Ishikawa (cell line): Measurements from ENCODE around the gene PXDC1.

Experiments
- CEBPB ChIP-seq: IDR thresholded peaks from 2 replicates; pipeline ENCODE4 v1.6.1; 2012
- CREB1 ChIP-seq: IDR thresholded peaks from 2 replicates; pipeline ENCODE4 v1.6.1; 2012; ENCODE audit warnings: low read depth
- EGR1 ChIP-seq: IDR thresholded peaks from 2 replicates; pipeline ENCODE4 v1.6.1; 2012
- EP300 ChIP-seq: IDR thresholded peaks from 2 replicates; pipeline ENCODE4 v1.6.1; 2012; ENCODE audit warnings: borderline replicate concordance
- FOXM1 ChIP-seq: IDR thresholded peaks from 2 replicates; pipeline ENCODE4 v1.6.1; 2012; ENCODE audit warnings: low read depth, borderline replicate concordance
- MAX ChIP-seq: IDR thresholded peaks from 2 replicates; pipeline ENCODE4 v1.6.1; 2012
- NFIC ChIP-seq: IDR thresholded peaks from 2 replicates; pipeline ENCODE4 v1.6.1; 2012
- RAD21 ChIP-seq: IDR thresholded peaks from 2 replicates; pipeline ENCODE4 v1.6.1; 2012; ENCODE audit warnings: low read depth
- REST ChIP-seq: IDR thresholded peaks from 2 replicates; pipeline ENCODE4 v1.6.1; 2012; ENCODE audit warnings: low read depth, mild to moderate bottlenecking
- TAF1 ChIP-seq: IDR thresholded peaks from 2 replicates; pipeline ENCODE4 v1.6.1; 2012; ENCODE audit warnings: low read depth, mild to moderate bottlenecking
- TCF12 ChIP-seq: IDR thresholded peaks from 2 replicates; pipeline ENCODE4 v1.6.1; 2012; ENCODE audit warnings: low read depth
- TEAD4 ChIP-seq: IDR thresholded peaks from 2 replicates; pipeline ENCODE4 v1.6.1; 2012
- USF1 ChIP-seq: IDR thresholded peaks from 2 replicates; pipeline ENCODE4 v1.6.1; 2012
- YY1 ChIP-seq: IDR thresholded peaks from 2 replicates; pipeline ENCODE4 v1.6.1; 2012; ENCODE audit warnings: low read depth
- ZBTB7A ChIP-seq: IDR thresholded peaks from 2 replicates; pipeline ENCODE4 v1.6.1; 2012; ENCODE audit warnings: low read depth

PXDC1 gene

GRCh38 chr6:3712827-3713665 lies 38.5 kb downstream of the PXDC1 start:
- TF ChIP-seq CEBPB (no peak), NFIC (no peak), FOXM1 (no peak), TCF12 (no peak), EP300 (no peak), TAF1 (no peak), YY1 (no peak), REST (no peak), MAX (no peak), USF1 (no peak), CREB1 (no peak), TEAD4 (no peak), RAD21 (no peak), ZBTB7A (no peak), EGR1 (no peak)

DNA sequence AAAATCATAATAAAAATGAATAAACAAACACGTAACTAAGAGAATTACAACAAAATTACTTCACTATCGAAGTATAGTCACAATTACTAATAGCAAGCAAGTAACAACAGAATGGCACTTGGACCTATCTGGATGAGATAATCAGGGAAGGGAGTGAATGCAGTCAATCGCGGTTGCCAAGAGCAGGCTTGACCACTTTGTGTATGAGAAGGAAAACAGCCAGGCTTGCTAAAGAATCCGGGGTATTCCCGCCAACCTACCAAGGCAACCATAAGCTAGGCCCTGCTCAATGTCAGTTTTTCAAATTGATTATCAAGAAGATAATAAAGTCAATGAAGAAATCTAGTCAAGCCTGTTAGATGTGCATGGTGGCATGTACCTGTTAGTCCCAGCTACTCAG lies 39.7 kb downstream of the PXDC1 start:
- no peak for TF ChIP-seq RAD21
- TF ChIP-seq TEAD4: no peak
- TF ChIP-seq TCF12: no peak
- no peak for TF ChIP-seq FOXM1
- TF ChIP-seq TAF1: no peak

GRCh38 chr6:3710403-3710802 lies 41.1 kb downstream of the PXDC1 start:
- TF ChIP-seq USF1 (no peak), TEAD4 (no peak), TAF1 (no peak)

DNA sequence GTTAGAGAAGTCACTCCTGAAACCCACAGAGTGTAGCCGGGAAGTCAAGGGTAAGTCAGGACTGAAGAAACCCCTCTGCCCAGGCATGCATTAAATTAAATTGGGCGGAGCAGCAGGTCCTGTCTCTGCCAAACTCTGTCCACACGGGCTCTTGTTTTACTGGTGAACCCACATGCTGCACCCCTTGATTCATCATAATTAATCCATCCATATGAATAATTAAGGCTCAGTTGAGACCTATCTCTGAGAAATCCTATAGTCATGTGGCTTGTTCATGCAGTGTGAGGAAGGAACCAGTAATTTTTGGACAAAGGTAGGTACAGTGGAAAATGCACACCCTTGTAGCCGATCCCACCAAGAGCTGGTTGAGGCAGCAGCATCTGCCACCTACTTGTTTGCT lies 43.0 kb downstream of the PXDC1 start:
- TF ChIP-seq FOXM1: no peak
- no peak for TF ChIP-seq YY1
- no peak for TF ChIP-seq ZBTB7A
- TF ChIP-seq USF1: no peak

- no peak for TF ChIP-seq ZBTB7A
- no peak for TF ChIP-seq EP300
- TF ChIP-seq MAX: no peak
- TF ChIP-seq TCF12: no peak
- no peak for TF ChIP-seq USF1
- TF ChIP-seq CREB1: no peak
- no peak for TF ChIP-seq TAF1
- TF ChIP-seq YY1: no peak
Observed at GRCh38 chr6:3707751-3708412, 43.6 kb downstream of the PXDC1 start.

- TF ChIP-seq TCF12 (no peak), USF1 (no peak), CEBPB (no peak), EP300 (no peak), MAX (no peak), FOXM1 (no peak), RAD21 (no peak)
Observed at GRCh38 chr6:3707024-3707423, 44.5 kb downstream of the PXDC1 start.

DNA sequence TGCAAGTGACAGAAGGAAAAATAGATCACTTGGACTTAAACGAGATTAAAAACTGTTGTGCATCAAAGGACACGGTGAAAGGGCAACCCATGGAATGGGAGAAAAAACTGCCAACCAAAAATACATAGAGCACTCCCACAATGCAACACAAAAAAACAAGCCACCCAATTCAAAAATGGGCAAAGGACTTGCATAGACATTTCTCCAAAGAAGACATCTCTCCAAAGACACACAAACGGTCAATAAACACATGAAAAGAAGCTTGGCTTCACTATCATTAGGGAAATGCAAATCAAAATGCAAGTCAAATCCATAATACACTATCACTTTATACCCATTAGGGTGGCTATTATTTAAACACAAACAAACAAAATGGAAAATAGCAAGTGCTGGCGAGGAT lies 45.0 kb downstream of the PXDC1 start:
- TF ChIP-seq REST (no peak), TCF12 (no peak), RAD21 (no peak), CEBPB (no peak), NFIC (no peak), YY1 (no peak), CREB1 (no peak), EGR1 (no peak), MAX (no peak), FOXM1 (no peak), TAF1 (no peak), EP300 (no peak)
